WTC11 (cell line): ENCODE results near the gene IGFBP5. TPM values are rescaled to one million over a fixed set of nuclear protein-coding genes. Genes with fewer than 3 reads are reported as not detected.

Experiments used
- ATAC-seq: fragments of 200-7000 bp; cut with Tn5 transposase; 2 replicates; pipeline ENCODE4 v1.10.0; 2021; ENCODE audit warnings: mild to moderate bottlenecking, moderate library complexity
- CTCF ChIA-PET: fragments of 300-600 bp; sonication (Branson Sonifier 250); formaldehyde crosslinking; loops from one replicate; lab custom pipeline; 2021; ENCODE audit warnings: antibody characterized with exemption; lab: Charles Lee
- POLR2A ChIA-PET: fragments of 350-600 bp; sonication (Branson Sonifier 250); formaldehyde crosslinking; loops from one replicate; lab custom pipeline; 2021; ENCODE audit warnings: antibody characterized with exemption; lab: Charles Lee
- DNase-seq: peaks from one replicate; pipeline ENCODE4 v3.0.0; 2021; ENCODE audit warnings: low spot score
- H3K27ac Mint-ChIP-seq: 2 replicates; pipeline ENCODE4 v1.8.0; 2021; ENCODE audit warnings: mixed read lengths
- H3K27me3 Mint-ChIP-seq: 2 replicates; pipeline ENCODE4 v1.8.0; 2021; ENCODE audit warnings: low read depth, mild to moderate bottlenecking, moderate library complexity, mixed read lengths
- H3K36me3 Mint-ChIP-seq: 2 replicates; pipeline ENCODE4 v1.8.0; 2021; ENCODE audit warnings: mixed read lengths
- H3K4me1 Mint-ChIP-seq: 2 replicates; pipeline ENCODE4 v1.8.0; 2022; ENCODE audit warnings: mixed read lengths
- H3K4me3 Mint-ChIP-seq: 2 replicates; pipeline ENCODE4 v1.8.0; 2021; ENCODE audit warnings: mild to moderate bottlenecking, moderate library complexity, mixed read lengths
- H3K9me3 Mint-ChIP-seq: 2 replicates; pipeline ENCODE4 v1.8.0; 2021; ENCODE audit warnings: mixed read lengths
- AR ChIP-seq: fragments of 250-450 bp; sonication (Bioruptor Pico); IDR thresholded peaks from 2 replicates; pipeline ENCODE4 v1.9.0; 2021; ENCODE audit warnings: mild to moderate bottlenecking
- ARID4B ChIP-seq: sonication (generic); formaldehyde crosslinking; IDR thresholded peaks from 2 replicates; pipeline ENCODE4 v1.8.0; 2023; ENCODE audit warnings: missing genetic modification reagents, mild to moderate bottlenecking, borderline replicate concordance
- ATF1 ChIP-seq: sonication (generic); formaldehyde crosslinking; IDR thresholded peaks from 2 replicates; pipeline ENCODE4 v1.8.1; 2023; ENCODE audit warnings: mild to moderate bottlenecking, moderate library complexity, missing genetic modification reagents
- CREB1 ChIP-seq: sonication (generic); formaldehyde crosslinking; IDR thresholded peaks from 2 replicates; pipeline ENCODE4 v1.8.0; 2023; ENCODE audit warnings: mild to moderate bottlenecking, missing genetic modification reagents
- FOXP1 ChIP-seq: sonication (generic); formaldehyde crosslinking; IDR thresholded peaks from 2 replicates; pipeline ENCODE4 v1.8.0; 2022; ENCODE audit warnings: missing genetic modification reagents, mild to moderate bottlenecking, moderate library complexity, borderline replicate concordance
- KAT7 ChIP-seq: sonication (generic); formaldehyde crosslinking; IDR thresholded peaks from 2 replicates; pipeline ENCODE4 v1.8.1; 2023; ENCODE audit warnings: missing genetic modification reagents, mild to moderate bottlenecking, borderline replicate concordance
- NR3C1 ChIP-seq: sonication (generic); formaldehyde crosslinking; conservative IDR thresholded peaks from 2 replicates; pipeline ENCODE4 v1.8.1; 2023; ENCODE audit warnings: low read depth, mild to moderate bottlenecking, missing genetic modification reagents
- PRDM15 ChIP-seq: sonication (generic); formaldehyde crosslinking; IDR thresholded peaks from 2 replicates; pipeline ENCODE4 v1.8.0; 2022; ENCODE audit warnings: missing genetic modification reagents
- RORB ChIP-seq: fragments of 250-450 bp; sonication (Bioruptor Pico); IDR thresholded peaks from 2 replicates; pipeline ENCODE4 v1.9.0; 2021; ENCODE audit warnings: mild to moderate bottlenecking
- TCF7 ChIP-seq: sonication (generic); formaldehyde crosslinking; IDR thresholded peaks from 2 replicates; pipeline ENCODE4 v1.8.0; 2022; ENCODE audit warnings: mild to moderate bottlenecking, low read depth, missing genetic modification reagents, moderate library complexity
- ZNF219 ChIP-seq: sonication (generic); formaldehyde crosslinking; IDR thresholded peaks from 2 replicates; pipeline ENCODE4 v1.8.0; 2023; ENCODE audit warnings: missing genetic modification reagents, mild to moderate bottlenecking, borderline replicate concordance
- ZNF423 ChIP-seq: fragments of 250-450 bp; sonication (Bioruptor Pico); IDR thresholded peaks from 2 replicates; pipeline ENCODE4 v2.1.2; 2022; ENCODE audit warnings: mild to moderate bottlenecking, moderate library complexity
- total RNA-seq: library from RNA; stranded (reverse); gene quantifications from 3 replicates; pipeline ENCODE4 v1.2.3, GENCODE V29; 2021
- TF ChIP-seq, protein P1 (sequence below): sonication (generic); formaldehyde crosslinking; IDR thresholded peaks from 2 replicates; pipeline ENCODE4 v1.8.1; 2022; ENCODE audit warnings: low read depth, missing genetic modification reagents, borderline replicate concordance
- TF ChIP-seq, protein P2 (sequence below): fragments of 250-450 bp; sonication (Bioruptor Pico); IDR thresholded peaks from 2 replicates; pipeline ENCODE4 v1.9.0; 2021; ENCODE audit warnings: moderate library complexity, mild to moderate bottlenecking, inconsistent platforms, borderline replicate concordance
- TF ChIP-seq, protein P3 (sequence below): sonication (generic); formaldehyde crosslinking; IDR thresholded peaks from 2 replicates; pipeline ENCODE4 v1.8.0; 2022; ENCODE audit warnings: mild to moderate bottlenecking, missing genetic modification reagents
- TF ChIP-seq, protein P4 (sequence below): sonication (generic); formaldehyde crosslinking; conservative IDR thresholded peaks from 2 replicates; pipeline ENCODE4 v1.8.1; 2022; ENCODE audit warnings: mild to moderate bottlenecking, missing genetic modification reagents

The IGFBP5 gene
- total RNA-seq, 1 experiment from 2014 or later, result 5.3 TPM

- H3K4me3 Mint-ChIP-seq, result peak overlapping the region; percentile 99
- H3K27ac Mint-ChIP-seq, result peak overlapping the region; percentile 87
- no peaks in the 10 kb centered on the region for H3K9me3 Mint-ChIP-seq
- H3K4me1 Mint-ChIP-seq, result peaks cover 63% of the 10 kb centered on the region
- ChIA-PET CTCF (interaction anchor here (0.6 to 3.3 kb wide), 3 partner anchors 31 to 1639 kb away, joined by 3 to 15 read pairs (median 12); no protein-coding TSS in a partner anchor), POLR2A (interaction anchor here (0.7 to 2.1 kb wide), 4 partner anchors 28 to 97 kb away, joined by 3 to 12 read pairs (median 4); no protein-coding TSS in a partner anchor)
- peaks cover 13% of the 10 kb centered on the region for H3K27me3 Mint-ChIP-seq
- no peak for TF ChIP-seq NR3C1 (CRISPR knock-in tag)
- TF ChIP-seq RORB, result no peak
- no peak for TF ChIP-seq ATF1 (CRISPR knock-in tag)
- TF ChIP-seq, protein P1, sequence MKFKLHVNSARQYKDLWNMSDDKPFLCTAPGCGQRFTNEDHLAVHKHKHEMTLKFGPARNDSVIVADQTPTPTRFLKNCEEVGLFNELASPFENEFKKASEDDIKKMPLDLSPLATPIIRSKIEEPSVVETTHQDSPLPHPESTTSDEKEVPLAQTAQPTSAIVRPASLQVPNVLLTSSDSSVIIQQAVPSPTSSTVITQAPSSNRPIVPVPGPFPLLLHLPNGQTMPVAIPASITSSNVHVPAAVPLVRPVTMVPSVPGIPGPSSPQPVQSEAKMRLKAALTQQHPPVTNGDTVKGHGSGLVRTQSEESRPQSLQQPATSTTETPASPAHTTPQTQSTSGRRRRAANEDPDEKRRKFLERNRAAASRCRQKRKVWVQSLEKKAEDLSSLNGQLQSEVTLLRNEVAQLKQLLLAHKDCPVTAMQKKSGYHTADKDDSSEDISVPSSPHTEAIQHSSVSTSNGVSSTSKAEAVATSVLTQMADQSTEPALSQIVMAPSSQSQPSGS (CRISPR knock-in tag), result no peak
- no peak for TF ChIP-seq FOXP1 (CRISPR knock-in tag)
- TF ChIP-seq, protein P2, sequence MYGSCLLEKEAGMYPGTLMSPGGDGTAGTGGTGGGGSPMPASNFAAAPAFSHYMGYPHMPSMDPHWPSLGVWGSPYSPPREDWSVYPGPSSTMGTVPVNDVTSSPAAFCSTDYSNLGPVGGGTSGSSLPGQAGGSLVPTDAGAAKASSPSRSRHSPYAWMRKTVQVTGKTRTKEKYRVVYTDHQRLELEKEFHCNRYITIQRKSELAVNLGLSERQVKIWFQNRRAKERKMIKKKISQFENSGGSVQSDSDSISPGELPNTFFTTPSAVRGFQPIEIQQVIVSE (CRISPR knock-in tag), result no peak
- DNase-seq, result no peak
- peaks cover 22% of the 10 kb centered on the region for H3K36me3 Mint-ChIP-seq
- ATAC-seq, result no peak
Measured at GRCh38 chr2:216634370-216635148, 60.8 kb downstream of the IGFBP5 start.

DNA sequence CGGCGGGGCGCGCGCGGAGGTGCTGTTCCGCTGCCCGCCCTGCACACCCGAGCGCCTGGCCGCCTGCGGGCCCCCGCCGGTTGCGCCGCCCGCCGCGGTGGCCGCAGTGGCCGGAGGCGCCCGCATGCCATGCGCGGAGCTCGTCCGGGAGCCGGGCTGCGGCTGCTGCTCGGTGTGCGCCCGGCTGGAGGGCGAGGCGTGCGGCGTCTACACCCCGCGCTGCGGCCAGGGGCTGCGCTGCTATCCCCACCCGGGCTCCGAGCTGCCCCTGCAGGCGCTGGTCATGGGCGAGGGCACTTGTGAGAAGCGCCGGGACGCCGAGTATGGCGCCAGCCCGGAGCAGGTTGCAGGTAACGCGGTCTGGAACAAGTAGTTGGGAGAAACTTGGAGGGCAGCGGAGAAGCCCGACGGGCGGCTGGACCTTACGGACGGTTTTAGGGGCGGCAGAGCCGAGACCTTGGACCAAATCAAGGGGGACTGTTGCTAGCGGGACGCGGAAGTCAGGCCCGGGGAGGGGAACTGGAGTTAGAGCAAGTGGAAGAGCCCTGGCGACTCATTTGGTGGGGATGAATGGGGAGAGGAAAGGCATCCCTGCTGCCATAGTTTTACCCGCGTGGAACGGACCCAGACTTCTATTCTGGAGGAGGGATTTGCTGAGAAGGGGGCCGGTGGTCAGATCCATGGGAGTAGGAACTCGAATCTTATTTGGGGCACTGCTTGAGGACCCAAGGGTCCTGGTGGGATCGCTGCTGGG lies 61.6 kb downstream of the IGFBP5 start:
- ATAC-seq (peak; percentile 3), DNase-seq (peak; percentile 54)
- Mint-ChIP-seq H3K27ac (peak overlapping the region; percentile 87), H3K36me3 (peaks cover 17% of the 10 kb centered on the region), H3K4me3 (peak overlapping the region; percentile 99), H3K9me3 (no peaks in the 10 kb centered on the region), H3K27me3 (peaks cover 13% of the 10 kb centered on the region), H3K4me1 (peaks cover 59% of the 10 kb centered on the region)
- ChIA-PET CTCF (interaction anchor here (2.2 to 3.3 kb wide), 2 partner anchors 34 to 114 kb away, joined by 12 to 15 read pairs; no protein-coding TSS in a partner anchor), POLR2A (interaction anchor here (1.6 to 2.1 kb wide), 3 partner anchors 27 to 127 kb away, joined by 4 to 7 read pairs (median 4); no protein-coding TSS in a partner anchor)
- TF ChIP-seq ZNF219 (CRISPR knock-in tag) (no peak), CREB1 (CRISPR knock-in tag) (no peak), ZNF423 (CRISPR knock-in tag) (peak; percentile 28; the same call in 1 of the 2 replicates), TCF7 (CRISPR knock-in tag) (no peak), ARID4B (CRISPR knock-in tag) (0 out of 2 replicates have a peak, but pooled peaks have one; percentile 24), AR (CRISPR knock-in tag) (no peak), KAT7 (CRISPR knock-in tag) (no peak), PRDM15 (CRISPR knock-in tag) (peak; percentile 10; the same call in 1 of the 2 replicates)
- TF ChIP-seq, protein P3, sequence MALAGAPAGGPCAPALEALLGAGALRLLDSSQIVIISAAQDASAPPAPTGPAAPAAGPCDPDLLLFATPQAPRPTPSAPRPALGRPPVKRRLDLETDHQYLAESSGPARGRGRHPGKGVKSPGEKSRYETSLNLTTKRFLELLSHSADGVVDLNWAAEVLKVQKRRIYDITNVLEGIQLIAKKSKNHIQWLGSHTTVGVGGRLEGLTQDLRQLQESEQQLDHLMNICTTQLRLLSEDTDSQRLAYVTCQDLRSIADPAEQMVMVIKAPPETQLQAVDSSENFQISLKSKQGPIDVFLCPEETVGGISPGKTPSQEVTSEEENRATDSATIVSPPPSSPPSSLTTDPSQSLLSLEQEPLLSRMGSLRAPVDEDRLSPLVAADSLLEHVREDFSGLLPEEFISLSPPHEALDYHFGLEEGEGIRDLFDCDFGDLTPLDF, result no peak
- TF ChIP-seq, protein P4, sequence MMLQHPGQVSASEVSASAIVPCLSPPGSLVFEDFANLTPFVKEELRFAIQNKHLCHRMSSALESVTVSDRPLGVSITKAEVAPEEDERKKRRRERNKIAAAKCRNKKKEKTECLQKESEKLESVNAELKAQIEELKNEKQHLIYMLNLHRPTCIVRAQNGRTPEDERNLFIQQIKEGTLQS (CRISPR knock-in tag), result no peak
